KMS-11 (cell line): ENCODE measurements around the gene TRIM29.

Source experiments
- H2AFZ ChIP-seq: fragments of 200-600 bp; sonication (generic); 2 replicates; pipeline ENCODE4 v1.6.1; 2016; ENCODE audit warnings: antibody characterized with exemption, mixed run types, low read depth
- H3K27ac ChIP-seq: fragments of 200-600 bp; sonication (generic); 2 replicates; pipeline ENCODE4 v1.6.1; 2016; ENCODE audit warnings: mild to moderate bottlenecking, mixed run types
- H3K27me3 ChIP-seq: fragments of 200-600 bp; sonication (generic); 2 replicates; pipeline ENCODE4 v1.6.1; 2017; ENCODE audit warnings: mild to moderate bottlenecking, low read depth, mixed run types, moderate library complexity; ENCODE audit not compliant: insufficient read depth
- H3K36me3 ChIP-seq: fragments of 200-600 bp; sonication (generic); 2 replicates; pipeline ENCODE4 v1.6.1; 2017; ENCODE audit warnings: mild to moderate bottlenecking, mixed run types; ENCODE audit not compliant: insufficient read depth
- H3K4me1 ChIP-seq: fragments of 200-600 bp; sonication (generic); 2 replicates; pipeline ENCODE4 v1.6.1; 2016; ENCODE audit warnings: mild to moderate bottlenecking, low read depth, mixed run types; ENCODE audit not compliant: poor library complexity, severe bottlenecking
- H3K4me2 ChIP-seq: fragments of 200-600 bp; sonication (generic); 2 replicates; pipeline ENCODE4 v1.7.0; 2016; ENCODE audit warnings: mild to moderate bottlenecking, mixed run types
- H3K4me3 ChIP-seq: fragments of 200-600 bp; sonication (generic); IDR thresholded peaks from 2 replicates; pipeline ENCODE4 v1.6.1; 2017; ENCODE audit warnings: low read depth, low read length, mixed read lengths; ENCODE audit not compliant: insufficient read depth
- H3K79me2 ChIP-seq: fragments of 200-600 bp; sonication (generic); 2 replicates; pipeline ENCODE4 v1.6.1; 2016; ENCODE audit warnings: low read depth, mixed run types; ENCODE audit not compliant: insufficient read depth
- H3K9ac ChIP-seq: fragments of 200-600 bp; sonication (generic); 2 replicates; pipeline ENCODE4 v1.6.1; 2016; ENCODE audit warnings: mild to moderate bottlenecking, mixed run types
- H4K20me1 ChIP-seq: fragments of 200-600 bp; sonication (generic); 2 replicates; pipeline ENCODE4 v1.6.1; 2016; ENCODE audit warnings: mild to moderate bottlenecking, mixed run types; ENCODE audit not compliant: insufficient read depth
- TF ChIP-seq, protein P1 (sequence below): fragments of 200-600 bp; sonication (generic); conservative IDR thresholded peaks from 2 replicates; pipeline ENCODE4 v1.6.1; 2017; ENCODE audit warnings: low read depth, mild to moderate bottlenecking, antibody characterized with exemption, low read length, moderate library complexity, mixed read lengths

TRIM29 gene

GRCh38 chr11:120108785-120109168 lies 29.1 kb downstream of the TRIM29 start:
- Histone ChIP-seq H3K27me3 (no peaks in the 10 kb centered on the region; the same call in 1 of the 2 replicates), H4K20me1 (no peaks in the 10 kb centered on the region), H3K27ac (no peak overlapping the region), H3K4me2 (no peak overlapping the region), H3K9ac (no peak overlapping the region), H3K4me1 (no peaks in the 10 kb centered on the region), H2AFZ (no peak overlapping the region), H3K36me3 (no peaks in the 10 kb centered on the region), H3K4me3 (no peak overlapping the region), H3K79me2 (no peaks in the 10 kb centered on the region)
- TF ChIP-seq, protein P1, sequence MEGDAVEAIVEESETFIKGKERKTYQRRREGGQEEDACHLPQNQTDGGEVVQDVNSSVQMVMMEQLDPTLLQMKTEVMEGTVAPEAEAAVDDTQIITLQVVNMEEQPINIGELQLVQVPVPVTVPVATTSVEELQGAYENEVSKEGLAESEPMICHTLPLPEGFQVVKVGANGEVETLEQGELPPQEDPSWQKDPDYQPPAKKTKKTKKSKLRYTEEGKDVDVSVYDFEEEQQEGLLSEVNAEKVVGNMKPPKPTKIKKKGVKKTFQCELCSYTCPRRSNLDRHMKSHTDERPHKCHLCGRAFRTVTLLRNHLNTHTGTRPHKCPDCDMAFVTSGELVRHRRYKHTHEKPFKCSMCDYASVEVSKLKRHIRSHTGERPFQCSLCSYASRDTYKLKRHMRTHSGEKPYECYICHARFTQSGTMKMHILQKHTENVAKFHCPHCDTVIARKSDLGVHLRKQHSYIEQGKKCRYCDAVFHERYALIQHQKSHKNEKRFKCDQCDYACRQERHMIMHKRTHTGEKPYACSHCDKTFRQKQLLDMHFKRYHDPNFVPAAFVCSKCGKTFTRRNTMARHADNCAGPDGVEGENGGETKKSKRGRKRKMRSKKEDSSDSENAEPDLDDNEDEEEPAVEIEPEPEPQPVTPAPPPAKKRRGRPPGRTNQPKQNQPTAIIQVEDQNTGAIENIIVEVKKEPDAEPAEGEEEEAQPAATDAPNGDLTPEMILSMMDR, result no peak

GRCh38 chr11:120108154-120108784 lies 29.6 kb downstream of the TRIM29 start:
- no peaks in the 10 kb centered on the region; the same call in 1 of the 2 replicates for H3K27me3 ChIP-seq
- H3K9ac ChIP-seq, result no peak overlapping the region
- no peaks in the 10 kb centered on the region for H4K20me1 ChIP-seq
- TF ChIP-seq, protein P1, result peak; percentile 90
- no peak overlapping the region for H3K4me2 ChIP-seq
- no peak overlapping the region for H3K27ac ChIP-seq
- H3K4me3 ChIP-seq, result no peak overlapping the region
- no peaks in the 10 kb centered on the region for H3K4me1 ChIP-seq
- no peaks in the 10 kb centered on the region for H3K36me3 ChIP-seq
- H2AFZ ChIP-seq, result no peak overlapping the region
- no peaks in the 10 kb centered on the region for H3K79me2 ChIP-seq

GRCh38 chr11:120107692-120108091 lies 30.2 kb downstream of the TRIM29 start:
- Histone ChIP-seq H3K27me3 (no peaks in the 10 kb centered on the region; the same call in 1 of the 2 replicates), H3K4me3 (no peak overlapping the region), H4K20me1 (no peaks in the 10 kb centered on the region), H2AFZ (no peak overlapping the region), H3K36me3 (no peaks in the 10 kb centered on the region), H3K27ac (no peak overlapping the region), H3K4me2 (no peak overlapping the region), H3K4me1 (no peaks in the 10 kb centered on the region), H3K79me2 (no peaks in the 10 kb centered on the region), H3K9ac (no peak overlapping the region)
- TF ChIP-seq, protein P1, result no peak

DNA sequence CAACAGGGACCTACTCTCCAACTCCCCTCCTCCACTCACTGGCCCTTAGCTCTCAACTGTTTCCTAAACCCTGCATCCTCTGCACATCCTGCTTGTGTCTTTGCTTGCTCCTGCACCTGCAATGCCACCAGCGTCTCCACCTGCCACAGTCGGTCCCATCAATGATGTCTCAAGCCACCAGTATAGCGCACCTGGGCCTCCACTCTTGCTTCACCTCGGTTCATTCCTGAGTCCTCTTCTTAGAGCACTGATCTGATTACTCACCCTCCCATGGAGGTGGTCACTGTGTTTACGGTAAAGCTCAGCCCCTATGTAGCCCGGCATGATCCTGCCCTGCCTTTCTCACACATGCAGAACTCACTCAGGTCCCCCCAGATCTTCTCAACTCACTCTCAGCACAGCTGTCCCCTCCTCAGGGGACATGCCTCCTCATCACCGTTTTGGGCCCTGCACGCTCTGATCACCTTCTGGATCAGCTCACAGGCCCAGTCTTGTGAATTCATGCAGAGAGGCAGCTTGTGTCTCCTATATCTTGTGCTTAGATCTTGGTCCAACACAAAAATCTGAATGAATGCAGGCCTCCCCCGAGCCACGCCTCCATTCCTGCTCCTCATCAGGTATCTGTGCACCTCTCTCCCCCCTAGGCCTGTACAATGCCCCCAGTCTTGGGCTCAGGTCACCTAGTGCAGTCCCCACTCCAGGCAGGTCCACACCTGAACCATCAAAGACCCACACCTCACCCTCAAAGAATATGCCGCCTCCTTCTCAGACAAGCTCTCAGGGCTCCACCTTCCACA lies 31.4 kb downstream of the TRIM29 start:
- Histone ChIP-seq H3K36me3 (no peaks in the 10 kb centered on the region), H3K27ac (no peak overlapping the region), H3K79me2 (no peaks in the 10 kb centered on the region), H3K4me2 (no peak overlapping the region), H3K4me3 (no peak overlapping the region), H3K4me1 (no peaks in the 10 kb centered on the region), H2AFZ (no peak overlapping the region), H4K20me1 (no peaks in the 10 kb centered on the region), H3K27me3 (no peaks in the 10 kb centered on the region; the same call in 1 of the 2 replicates), H3K9ac (no peak overlapping the region)
- TF ChIP-seq, protein P1, result no peak
